Activated naive CD4-positive, alpha-beta T cell treated with anti-CD3 and anti-CD28 coated beads for 36 hours (primary cell): ENCODE measurements around the gene PCID2. TPM values are rescaled to one million over a fixed set of nuclear protein-coding genes. Genes with fewer than 3 reads are reported as not detected.

Experiments
- CTCF ChIA-PET: fragments of 350-600 bp; sonication (Branson Sonifier 250); formaldehyde crosslinking; loops from one replicate; lab custom pipeline; 2021; ENCODE audit warnings: antibody characterized with exemption; lab: Charles Lee
- DNase-seq: peaks from one replicate; pipeline ENCODE4 v3.0.0-alpha.2; 2020
- H3K27ac Mint-ChIP-seq: one replicate; pipeline ENCODE4 v1.8.0; 2021; ENCODE audit warnings: mild to moderate bottlenecking, mixed read lengths
- H3K27me3 Mint-ChIP-seq: one replicate; pipeline ENCODE4 v1.8.0; 2021; ENCODE audit warnings: low read depth, mixed read lengths
- H3K36me3 Mint-ChIP-seq: one replicate; pipeline ENCODE4 v1.8.0; 2021; ENCODE audit warnings: low read depth, mixed read lengths
- H3K4me1 Mint-ChIP-seq: one replicate; pipeline ENCODE4 v1.8.0; 2021; ENCODE audit warnings: low read depth, mixed read lengths
- H3K4me3 Mint-ChIP-seq: one replicate; pipeline ENCODE4 v1.8.0; 2021; ENCODE audit warnings: mild to moderate bottlenecking, moderate library complexity, mixed read lengths
- H3K9me3 Mint-ChIP-seq: one replicate; pipeline ENCODE4 v1.8.0; 2021; ENCODE audit warnings: mixed read lengths
- intact Hi-C: fragments of 100-400 bp; cut with micrococcal nuclease; formaldehyde crosslinking; loops from one replicate; pipeline ENCODE4 v1.15.1; 2023
- total RNA-seq, 2 experiments: library from RNA; stranded (reverse); gene quantifications; one replicate each; pipeline ENCODE4 v1.2.3, GENCODE V29; 2021

The PCID2 gene
- total RNA-seq, 2 experiments from 2014 or later: 63.5 to 67.1 TPM

DNA sequence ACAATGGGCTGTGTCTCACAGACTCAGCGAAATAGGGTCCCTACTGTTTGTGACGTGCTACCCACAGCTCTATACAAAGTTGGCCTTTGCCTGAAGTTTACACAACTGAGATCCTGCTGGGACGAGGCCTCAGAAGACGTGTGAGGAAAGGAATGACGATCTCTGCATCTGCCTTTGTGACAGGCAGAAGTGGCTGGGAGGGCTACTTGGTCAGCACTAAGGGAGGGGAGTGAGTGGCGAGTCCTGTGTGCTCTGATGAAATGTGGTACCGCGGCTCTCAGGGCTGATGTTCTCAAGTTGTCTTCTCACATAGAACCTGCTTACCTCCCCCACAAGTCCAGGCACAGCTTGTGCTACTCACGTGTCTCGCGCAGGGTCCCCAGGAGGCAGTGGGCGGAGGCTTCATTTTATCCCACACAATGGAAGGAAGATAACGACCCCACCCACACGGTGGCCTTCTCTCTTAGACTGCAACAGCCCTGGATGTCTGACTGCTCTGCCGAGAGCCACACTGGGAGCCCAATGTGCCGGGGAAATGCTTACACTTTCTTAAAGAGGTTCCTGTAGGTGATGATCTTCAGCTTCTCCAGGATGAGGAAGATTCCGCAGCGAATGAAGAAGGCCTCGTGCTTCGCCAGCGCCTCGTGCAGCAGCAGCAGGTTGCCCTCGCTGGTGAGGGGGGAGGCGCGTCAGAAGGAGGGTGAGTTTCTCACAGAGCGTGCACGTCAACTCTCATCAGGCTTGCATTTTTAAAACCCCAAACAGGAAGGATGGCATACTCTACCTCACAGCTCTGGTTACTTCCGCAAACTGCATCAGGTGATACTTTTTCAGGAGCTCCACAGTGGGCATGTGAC is 28.9 kb downstream of the PCID2 start:
- intact Hi-C loops: no loop called here
- peaks cover 46% of the 10 kb centered on the region for H3K36me3 Mint-ChIP-seq
- H3K9me3 Mint-ChIP-seq: peaks cover 2% of the 10 kb centered on the region
- peak overlapping the region; percentile 59 for H3K27ac Mint-ChIP-seq
- H3K4me3 Mint-ChIP-seq: no peak overlapping the region
- CTCF ChIA-PET: interaction anchor here (0.6 kb wide), 1 partner anchor 607 kb away, joined by 3 read pairs; no protein-coding TSS in a partner anchor
- H3K4me1 Mint-ChIP-seq: peaks cover 17% of the 10 kb centered on the region
- H3K27me3 Mint-ChIP-seq: no peaks in the 10 kb centered on the region
- peak; percentile 14 for DNase-seq

DNA sequence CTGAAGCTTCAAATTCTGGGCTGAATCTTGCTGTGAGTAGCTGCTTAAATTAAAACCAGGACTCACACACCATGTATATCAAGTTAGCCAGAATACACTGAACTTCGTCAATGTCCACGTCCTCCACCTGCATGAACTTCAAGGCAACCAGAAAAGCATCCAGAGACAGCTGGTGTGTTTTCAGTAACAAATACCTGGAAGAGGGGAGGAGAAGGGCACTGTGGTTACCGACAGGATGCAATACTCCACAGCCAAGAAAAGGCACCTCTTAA is 29.6 kb downstream of the PCID2 start:
- no peak overlapping the region for H3K4me3 Mint-ChIP-seq
- peaks cover 17% of the 10 kb centered on the region for H3K4me1 Mint-ChIP-seq
- H3K9me3 Mint-ChIP-seq: peaks cover 2% of the 10 kb centered on the region
- no peaks in the 10 kb centered on the region for H3K27me3 Mint-ChIP-seq
- H3K36me3 Mint-ChIP-seq: peaks cover 49% of the 10 kb centered on the region
- no peak overlapping the region for H3K27ac Mint-ChIP-seq
- CTCF ChIA-PET: interaction anchor here (0.6 to 0.9 kb wide), 2 partner anchors 9 to 608 kb away, joined by 3 read pairs; no protein-coding TSS in a partner anchor
- intact Hi-C loops: no loop called here
- no peak for DNase-seq

DNA sequence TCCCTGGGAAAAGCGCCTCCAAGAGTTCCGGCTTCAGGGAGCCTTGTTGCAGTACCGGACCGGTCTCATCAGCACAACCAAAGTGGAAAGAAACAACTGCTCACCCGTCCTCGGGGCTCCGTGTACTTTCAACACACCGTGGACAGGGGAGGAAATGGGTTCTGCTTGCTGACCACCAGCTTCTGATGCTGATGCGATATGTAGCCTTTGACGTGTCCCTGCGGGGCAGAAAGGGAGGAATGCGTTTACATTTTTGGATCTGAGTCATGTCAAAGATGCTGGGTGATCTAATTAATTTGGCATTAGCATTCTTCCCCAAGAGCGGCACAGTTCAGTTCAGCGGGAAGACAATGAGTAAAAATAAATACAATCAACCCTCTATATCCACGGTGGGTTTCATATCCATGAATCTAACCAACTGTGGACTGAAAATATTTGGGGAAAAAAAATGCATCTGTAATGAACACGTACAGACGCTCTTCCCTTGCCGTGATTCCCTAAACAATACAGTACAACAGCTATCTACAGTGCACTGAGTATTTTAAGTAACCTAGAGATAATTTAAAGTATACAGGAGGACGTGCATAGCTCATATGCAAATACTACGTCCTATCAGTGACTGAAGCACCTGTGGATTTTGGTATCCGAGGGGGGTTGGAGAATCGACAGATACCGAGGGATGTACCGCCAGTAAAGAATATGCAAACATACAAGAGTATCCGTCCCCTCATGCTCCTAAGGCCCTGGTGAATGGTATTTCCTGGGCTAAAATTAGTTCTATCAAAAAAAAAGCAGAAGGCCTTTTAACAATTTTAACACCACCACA is 30.2 kb downstream of the PCID2 start:
- H3K27me3 Mint-ChIP-seq: no peaks in the 10 kb centered on the region
- CTCF ChIA-PET: interaction anchor here (0.6 to 0.9 kb wide), 2 partner anchors 9 to 608 kb away, joined by 3 read pairs; no protein-coding TSS in a partner anchor
- peaks cover 2% of the 10 kb centered on the region for H3K9me3 Mint-ChIP-seq
- peaks cover 17% of the 10 kb centered on the region for H3K4me1 Mint-ChIP-seq
- intact Hi-C loops: no loop called here
- H3K27ac Mint-ChIP-seq: no peak overlapping the region
- no peak for DNase-seq
- peaks cover 43% of the 10 kb centered on the region for H3K36me3 Mint-ChIP-seq
- H3K4me3 Mint-ChIP-seq: no peak overlapping the region

DNA sequence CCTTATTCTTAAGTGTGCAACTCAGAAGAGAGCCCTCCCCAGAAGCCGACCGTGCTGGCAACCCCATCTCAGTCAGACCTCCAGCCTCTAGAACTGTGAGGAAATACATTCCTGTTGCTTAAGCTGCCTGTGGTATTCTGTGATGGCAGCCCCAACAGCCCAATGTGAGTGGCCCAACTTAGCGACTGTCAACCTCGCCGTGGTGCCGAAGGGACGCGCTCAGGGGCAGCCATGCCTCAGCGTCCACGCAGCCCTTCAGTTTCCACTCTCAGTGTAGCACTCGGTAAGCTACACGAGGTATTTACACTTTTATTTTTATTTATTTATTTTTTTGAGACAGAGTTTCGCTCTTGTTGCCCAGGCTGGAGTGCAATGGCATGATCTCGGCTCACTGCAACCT is 31.6 kb downstream of the PCID2 start:
- H3K9me3 Mint-ChIP-seq: peaks cover 2% of the 10 kb centered on the region
- H3K27me3 Mint-ChIP-seq: no peaks in the 10 kb centered on the region
- intact Hi-C loops: no loop called here
- H3K4me1 Mint-ChIP-seq: peaks cover 17% of the 10 kb centered on the region
- H3K4me3 Mint-ChIP-seq: no peak overlapping the region
- peaks cover 39% of the 10 kb centered on the region for H3K36me3 Mint-ChIP-seq
- CTCF ChIA-PET: no interaction called here
- H3K27ac Mint-ChIP-seq: no peak overlapping the region
- DNase-seq: no peak

DNA sequence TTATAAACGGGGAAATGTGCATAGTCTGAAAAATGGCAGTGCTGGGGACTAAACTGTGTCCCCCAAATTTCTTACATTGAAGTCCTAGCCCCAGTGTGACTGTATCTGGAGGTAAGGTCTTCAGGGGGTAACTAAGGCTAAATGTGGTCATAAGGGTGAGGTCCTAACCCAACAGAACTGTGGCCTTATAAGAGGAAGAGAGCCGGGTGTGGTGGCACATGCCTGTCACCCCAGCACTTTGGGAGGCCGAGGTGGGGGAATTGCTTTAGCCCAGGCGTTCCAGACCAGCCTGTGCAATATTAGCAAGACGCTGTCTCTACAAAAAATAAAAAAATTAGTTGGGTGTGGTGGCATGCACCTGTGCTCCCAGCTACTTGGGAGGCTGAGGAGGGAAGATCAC is 32.2 kb downstream of the PCID2 start:
- CTCF ChIA-PET: no interaction called here
- Mint-ChIP-seq H3K27ac (peak overlapping the region; percentile 82), H3K27me3 (no peaks in the 10 kb centered on the region), H3K4me3 (no peak overlapping the region), H3K36me3 (peaks cover 41% of the 10 kb centered on the region), H3K9me3 (peaks cover 2% of the 10 kb centered on the region), H3K4me1 (peaks cover 17% of the 10 kb centered on the region)
- DNase-seq: peak; percentile 45
- intact Hi-C loops: no loop called here

DNA sequence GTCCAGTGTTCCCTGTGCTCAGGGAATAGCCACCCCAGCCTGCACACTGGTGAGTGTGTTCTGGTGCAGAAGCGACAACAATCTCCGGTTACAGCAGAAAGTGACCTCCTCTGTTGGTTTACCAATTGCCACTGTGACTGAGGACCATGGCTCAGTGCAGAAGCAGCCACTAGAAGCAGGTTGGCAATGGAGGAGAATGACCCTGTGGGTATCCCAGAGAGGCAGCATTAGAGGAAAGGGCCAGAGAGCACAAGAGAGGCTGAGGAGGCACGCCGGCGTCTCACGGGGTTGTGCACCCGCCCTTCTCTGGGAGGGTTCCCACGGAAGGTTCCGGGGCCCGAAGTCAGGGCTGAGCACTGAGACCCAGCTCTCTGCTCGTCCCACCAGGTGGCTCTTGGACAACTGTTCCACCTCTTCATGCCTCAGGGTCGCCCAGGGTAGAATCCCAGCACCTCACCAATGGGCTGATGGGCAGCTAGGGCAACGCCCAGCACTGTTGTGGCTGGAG is 36.0 kb downstream of the PCID2 start:
- DNase-seq: no peak
- CTCF ChIA-PET: no interaction called here
- H3K36me3 Mint-ChIP-seq: peaks cover 43% of the 10 kb centered on the region
- H3K27me3 Mint-ChIP-seq: no peaks in the 10 kb centered on the region
- H3K27ac Mint-ChIP-seq: no peak overlapping the region
- H3K9me3 Mint-ChIP-seq: peaks cover 9% of the 10 kb centered on the region
- intact Hi-C loops: no loop called here
- H3K4me3 Mint-ChIP-seq: no peak overlapping the region
- peaks cover 8% of the 10 kb centered on the region for H3K4me1 Mint-ChIP-seq

DNA sequence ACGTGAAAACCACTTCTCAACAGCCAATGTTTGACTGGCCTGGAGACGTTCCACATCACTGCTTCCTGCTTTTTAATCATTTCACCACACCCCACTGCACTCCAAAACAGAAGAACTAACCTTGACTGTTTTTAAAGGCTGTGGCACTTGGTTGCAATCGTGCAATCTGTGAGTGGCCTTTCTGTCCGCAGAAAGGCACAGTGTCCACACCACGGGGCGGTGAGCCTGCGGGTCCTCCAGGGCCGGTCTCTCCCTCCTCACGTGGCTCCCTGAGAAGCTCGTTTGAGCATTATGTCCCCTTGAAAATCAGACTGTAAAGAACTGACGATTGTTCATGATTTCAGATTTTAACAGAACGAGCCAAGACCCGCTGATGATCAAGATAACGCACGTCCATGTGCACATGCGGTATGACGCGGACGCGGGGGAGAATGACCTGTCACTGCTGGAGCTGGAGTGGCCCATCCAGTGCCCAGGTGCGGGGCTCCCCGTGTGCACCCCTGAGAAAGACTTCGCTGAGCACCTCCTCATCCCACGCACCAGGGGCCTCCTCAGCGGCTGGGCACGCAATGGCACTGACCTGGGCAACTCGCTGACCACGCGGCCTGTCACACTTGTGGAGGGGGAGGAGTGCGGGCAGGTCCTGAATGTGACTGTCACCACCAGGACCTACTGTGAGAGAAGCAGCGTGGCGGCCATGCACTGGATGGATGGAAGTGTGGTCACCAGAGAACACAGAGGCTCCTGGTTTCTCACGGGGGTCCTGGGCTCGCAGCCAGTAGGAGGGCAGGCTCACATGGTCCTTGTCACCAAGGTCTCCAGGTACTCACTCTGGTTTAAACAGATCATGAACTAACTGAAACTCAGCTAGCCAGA is 37.0 kb downstream of the PCID2 start:
- no peak overlapping the region for H3K27ac Mint-ChIP-seq
- intact Hi-C loops: no loop called here
- peaks cover 9% of the 10 kb centered on the region for H3K9me3 Mint-ChIP-seq
- no peaks in the 10 kb centered on the region for H3K27me3 Mint-ChIP-seq
- H3K36me3 Mint-ChIP-seq: peaks cover 45% of the 10 kb centered on the region
- no peak overlapping the region for H3K4me3 Mint-ChIP-seq
- CTCF ChIA-PET: no interaction called here
- H3K4me1 Mint-ChIP-seq: peaks cover 8% of the 10 kb centered on the region
- no peak for DNase-seq

DNA sequence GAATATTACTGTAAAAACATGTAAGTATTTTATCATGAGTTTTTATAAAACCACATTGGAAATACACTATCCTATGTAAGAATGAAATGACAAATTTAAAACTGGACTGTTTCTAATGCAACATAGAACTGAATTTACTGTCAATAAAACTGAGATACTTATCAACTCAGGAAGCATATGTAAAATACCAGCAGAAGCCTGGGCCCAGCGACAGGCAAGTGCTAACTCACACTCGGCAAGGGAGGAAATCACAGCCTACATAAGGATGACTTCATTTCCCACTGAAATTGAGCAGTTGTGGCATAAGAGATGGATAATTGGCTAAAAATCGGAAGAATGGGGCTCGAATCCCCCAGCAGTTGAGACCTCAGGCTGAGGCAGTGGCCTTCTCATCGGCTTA is 38.0 kb downstream of the PCID2 start:
- peaks cover 39% of the 10 kb centered on the region for H3K36me3 Mint-ChIP-seq
- intact Hi-C loops: no loop called here
- peaks cover 7% of the 10 kb centered on the region for H3K4me1 Mint-ChIP-seq
- CTCF ChIA-PET: no interaction called here
- H3K9me3 Mint-ChIP-seq: peaks cover 7% of the 10 kb centered on the region
- H3K27me3 Mint-ChIP-seq: no peaks in the 10 kb centered on the region
- no peak overlapping the region for H3K4me3 Mint-ChIP-seq
- no peak overlapping the region for H3K27ac Mint-ChIP-seq
- no peak for DNase-seq

DNA sequence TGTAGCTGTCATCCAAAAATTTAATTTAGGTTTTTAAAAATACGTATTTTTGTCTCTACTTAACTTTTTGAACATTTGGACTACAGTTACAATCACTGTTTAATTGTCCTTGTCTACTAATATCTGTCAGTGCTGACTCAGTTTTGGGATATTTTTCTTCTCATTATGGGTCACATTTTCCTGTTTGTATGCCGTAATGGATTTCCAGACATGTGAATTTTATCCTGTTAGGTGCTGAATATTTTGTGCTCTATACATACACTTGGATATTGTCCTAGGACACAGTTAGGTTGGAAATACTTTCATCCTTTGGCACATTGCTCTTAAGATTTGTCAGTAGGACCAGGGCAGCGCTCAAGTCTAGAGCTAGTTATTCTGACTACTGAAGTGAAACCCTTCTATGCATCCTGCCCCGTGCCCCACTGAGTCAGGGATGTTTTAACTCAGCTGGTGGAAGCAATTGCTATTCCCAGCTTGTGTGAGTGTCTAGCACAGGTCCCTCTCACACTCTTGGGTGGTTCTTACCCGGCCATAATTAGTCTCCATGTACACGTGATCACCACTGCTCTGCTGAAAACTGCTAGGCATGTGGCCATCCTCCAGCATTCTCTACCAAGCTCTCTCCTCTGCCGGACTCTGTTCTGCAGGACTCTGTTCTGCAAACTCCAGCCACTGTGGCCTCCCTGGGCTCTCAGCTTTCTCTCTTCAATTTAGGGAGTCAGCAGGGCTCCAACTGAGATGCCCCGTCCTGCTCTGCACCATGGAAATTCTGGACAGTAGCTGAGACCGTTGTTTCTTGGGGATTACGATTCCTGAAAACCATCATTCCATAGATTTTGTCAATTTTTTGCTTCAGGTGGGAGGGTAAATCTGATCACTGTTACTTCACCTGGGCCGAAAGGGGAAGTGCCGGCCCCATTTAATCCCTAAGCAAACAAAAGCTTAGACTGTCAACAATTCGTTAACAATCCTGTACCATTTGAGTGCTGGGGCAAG is 38.9 kb downstream of the PCID2 start:
- Mint-ChIP-seq H3K36me3 (peaks cover 37% of the 10 kb centered on the region), H3K4me1 (peaks cover 7% of the 10 kb centered on the region), H3K9me3 (peaks cover 7% of the 10 kb centered on the region), H3K4me3 (no peak overlapping the region), H3K27me3 (no peaks in the 10 kb centered on the region), H3K27ac (no peak overlapping the region)
- DNase-seq: no peak
- intact Hi-C loops: no loop called here
- CTCF ChIA-PET: no interaction called here

DNA sequence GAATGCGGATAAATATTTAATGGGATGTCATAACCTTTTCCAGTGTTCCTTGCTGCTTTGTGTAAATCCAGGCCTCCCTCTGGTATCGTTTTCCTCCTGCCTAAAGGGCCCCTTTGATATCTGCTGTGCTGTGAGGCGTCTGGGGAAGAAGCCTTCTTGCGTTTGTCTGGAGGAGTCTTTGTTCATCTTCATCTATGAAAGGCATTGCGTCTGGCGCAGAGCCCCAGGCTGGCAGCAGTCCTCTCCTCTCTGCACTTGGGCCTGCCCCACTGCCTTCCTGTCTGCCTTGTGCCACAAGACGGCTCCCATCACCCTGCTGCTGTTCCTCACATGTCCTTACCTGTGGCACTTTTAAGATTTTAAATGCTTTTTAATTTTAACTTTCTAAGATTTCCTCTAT is 40.3 kb downstream of the PCID2 start:
- peaks cover 7% of the 10 kb centered on the region for H3K9me3 Mint-ChIP-seq
- H3K27me3 Mint-ChIP-seq: no peaks in the 10 kb centered on the region
- CTCF ChIA-PET: no interaction called here
- H3K4me1 Mint-ChIP-seq: peaks cover 9% of the 10 kb centered on the region
- H3K27ac Mint-ChIP-seq: no peak overlapping the region
- H3K36me3 Mint-ChIP-seq: peaks cover 33% of the 10 kb centered on the region
- no peak for DNase-seq
- no peak overlapping the region for H3K4me3 Mint-ChIP-seq
- intact Hi-C loops: no loop called here

DNA sequence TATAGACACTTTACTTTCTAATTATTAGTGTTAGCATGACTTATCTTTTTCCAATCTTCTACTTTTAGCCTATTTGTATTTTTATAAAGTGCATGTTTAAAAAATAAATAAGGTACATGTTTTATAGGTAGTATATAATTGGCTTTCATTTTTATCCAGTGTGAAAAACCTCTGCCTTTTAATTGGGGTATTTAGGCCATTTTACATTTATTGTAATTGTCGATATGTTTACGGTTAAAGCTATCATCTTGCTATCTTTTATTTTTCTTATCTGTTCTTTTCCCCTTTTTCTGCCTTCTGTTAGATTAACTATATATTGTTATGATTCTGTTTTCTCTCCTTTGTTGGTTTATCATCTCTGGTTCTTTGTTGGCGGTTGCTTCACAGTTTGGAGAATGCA is 40.9 kb downstream of the PCID2 start:
- peaks cover 11% of the 10 kb centered on the region for H3K4me1 Mint-ChIP-seq
- no peak overlapping the region for H3K4me3 Mint-ChIP-seq
- H3K36me3 Mint-ChIP-seq: peaks cover 33% of the 10 kb centered on the region
- CTCF ChIA-PET: no interaction called here
- intact Hi-C loops: no loop called here
- DNase-seq: no peak
- peaks cover 7% of the 10 kb centered on the region for H3K9me3 Mint-ChIP-seq
- H3K27ac Mint-ChIP-seq: no peak overlapping the region
- no peaks in the 10 kb centered on the region for H3K27me3 Mint-ChIP-seq
